ENCODE measurements around the gene CCDC90B.
A peak's percentile ranks its signal among the peaks of the same experiment; 100 is the strongest.

Gene CCDC90B

DNA sequence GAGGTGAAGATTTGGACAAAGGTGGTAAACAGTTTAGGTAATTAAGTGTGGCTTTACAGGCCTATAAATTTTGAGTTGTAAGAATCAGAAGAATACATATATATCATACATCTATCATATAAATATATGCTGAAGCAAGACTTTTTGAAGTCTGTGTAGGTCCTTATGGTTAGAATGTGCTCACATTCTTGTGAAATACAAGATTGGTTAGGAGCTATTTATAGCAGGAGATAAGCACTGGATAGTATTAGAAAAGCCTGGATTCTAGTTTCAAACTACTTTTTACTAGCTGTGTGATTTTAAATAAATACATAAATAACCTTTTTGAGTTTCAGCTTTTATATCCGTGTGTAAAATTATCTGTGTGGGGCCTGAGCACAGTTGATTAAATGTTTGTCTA, 50.3 kb downstream of the CCDC90B start:
- no peak for DNase-seq (ENCODE audit: low spot score)

DNA sequence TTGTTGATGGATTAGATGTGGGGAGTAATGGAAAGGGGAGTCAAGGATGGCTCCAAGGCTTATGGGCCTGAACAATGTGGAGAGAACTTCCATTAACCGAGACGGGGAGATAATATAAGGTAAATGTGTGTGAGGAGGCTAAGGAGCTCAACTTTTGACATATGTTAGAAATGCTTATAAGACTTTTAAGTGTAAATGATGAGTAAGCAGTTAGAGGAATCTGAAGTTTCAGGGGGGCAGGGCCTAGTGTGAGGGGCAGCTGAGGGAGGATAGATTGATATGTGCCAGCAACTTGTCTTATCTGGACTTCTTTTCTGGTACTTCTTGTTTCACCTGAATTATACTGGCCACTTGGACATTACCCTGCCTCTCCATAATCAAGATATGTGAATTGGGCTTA, 62.7 kb downstream of the CCDC90B start:
- DNase-seq (ENCODE audit: low spot score) = no peak

GRCh38 chr11:83222499-83222898, 63.7 kb downstream of the CCDC90B start:
- no peak for DNase-seq (ENCODE audit: low spot score)

DNA sequence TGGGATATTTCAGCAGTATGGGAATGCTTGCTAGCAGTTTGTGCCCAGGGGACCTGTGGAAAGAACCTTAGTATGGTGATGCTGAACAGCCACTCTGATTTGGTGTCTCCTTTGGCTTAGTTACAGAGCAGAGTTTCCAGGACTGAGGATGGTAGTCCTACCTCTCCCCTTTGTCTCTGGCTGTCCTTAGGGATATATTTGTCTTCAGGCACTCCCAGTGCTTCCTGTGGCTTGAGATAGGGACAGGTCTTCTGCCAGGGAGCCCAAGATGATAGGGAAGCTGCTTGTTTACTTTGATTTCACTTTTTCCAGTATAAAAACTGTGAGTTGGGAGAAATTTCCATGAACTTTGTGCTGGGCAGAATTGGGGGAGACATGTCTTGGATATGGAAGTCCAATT, 64.5 kb downstream of the CCDC90B start:
- DNase-seq (ENCODE audit: low spot score) = no peak

- DNase-seq (ENCODE audit: low spot score) = no peak
Observed at GRCh38 chr11:83220260-83220659, 65.9 kb downstream of the CCDC90B start.

DNA sequence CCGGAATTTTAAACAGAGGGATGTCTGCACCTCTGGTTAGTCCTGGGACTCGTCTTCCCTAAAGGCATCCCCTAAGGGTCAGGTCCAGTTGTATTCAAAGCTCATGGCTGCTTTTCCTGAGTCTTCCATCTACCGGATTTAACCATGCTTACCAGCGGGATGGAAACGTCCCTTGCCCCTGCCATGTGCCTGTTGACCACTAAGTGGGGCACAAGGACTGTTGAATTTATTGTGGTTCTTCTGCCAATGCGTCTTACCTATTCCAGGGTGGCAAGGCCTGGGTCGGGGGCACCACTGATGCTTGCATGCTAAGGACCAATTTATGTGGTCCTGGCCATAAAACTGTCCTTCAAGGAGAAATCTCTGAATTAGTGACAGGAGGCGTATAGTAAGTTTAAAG, 67.1 kb downstream of the CCDC90B start:
- peak; percentile 30 for DNase-seq (ENCODE audit: low spot score)
